Stromal cell of bone marrow (primary cell): ENCODE measurements around the gene AGBL4.
A peak's percentile ranks its signal among the peaks of the same experiment; 100 is the strongest.
"Not testable (repeated sequence)": the region's sequence is repeated elsewhere in the genome, so short reads cannot be mapped to it uniquely, and the experiment has no call there.

Experiments used
- DNase-seq: peaks from one replicate; pipeline ENCODE4 v3.0.0-alpha.2; 2012; ENCODE audit warnings: low read depth

Gene AGBL4

DNA sequence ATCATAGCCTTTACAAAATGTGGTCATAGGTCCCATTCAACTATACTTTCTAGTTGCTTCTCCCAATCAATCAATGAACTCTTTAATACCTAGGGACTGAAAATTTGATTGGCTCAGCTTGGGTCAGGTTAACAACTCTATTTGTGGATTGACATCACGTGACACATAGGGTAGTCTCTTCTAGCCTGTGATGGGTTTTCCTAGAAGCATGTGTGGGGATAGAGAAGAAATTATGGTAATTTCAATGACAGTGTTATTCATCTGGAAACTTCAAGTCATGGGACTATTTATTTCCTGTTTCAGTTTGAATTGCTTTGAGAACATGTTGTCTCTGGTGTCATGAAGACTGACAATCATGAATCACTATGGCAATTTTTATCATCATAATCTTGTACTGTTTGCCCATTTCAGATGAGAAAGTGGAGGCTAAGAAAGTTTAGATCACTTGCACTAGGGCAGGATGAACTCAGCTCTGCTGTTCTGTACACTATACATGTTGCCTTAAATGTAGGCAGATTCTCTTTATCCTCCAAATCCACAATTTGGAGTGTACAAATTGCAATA lies 717.2 kb downstream of the AGBL4 start:
- DNase-seq, result no peak

DNA sequence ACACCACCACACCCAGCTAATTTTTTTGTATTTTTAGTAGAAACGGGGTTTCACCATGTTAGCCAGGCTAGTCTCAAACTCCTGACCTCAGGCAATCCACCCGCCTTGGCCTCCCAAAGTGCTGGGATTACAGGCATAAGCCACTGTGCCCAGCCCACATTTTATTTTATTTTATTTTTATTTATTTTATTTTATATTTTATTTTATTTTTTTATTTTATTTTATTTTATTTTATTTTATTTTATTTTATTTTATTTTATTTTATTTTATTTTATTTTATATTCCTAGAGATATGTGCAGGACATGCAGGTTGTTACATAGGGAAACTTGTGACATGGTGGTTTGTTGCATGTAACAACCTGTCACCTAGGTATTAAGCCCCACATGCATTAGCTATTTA lies 721.4 kb downstream of the AGBL4 start:
- not testable (repeated sequence) for DNase-seq

DNA sequence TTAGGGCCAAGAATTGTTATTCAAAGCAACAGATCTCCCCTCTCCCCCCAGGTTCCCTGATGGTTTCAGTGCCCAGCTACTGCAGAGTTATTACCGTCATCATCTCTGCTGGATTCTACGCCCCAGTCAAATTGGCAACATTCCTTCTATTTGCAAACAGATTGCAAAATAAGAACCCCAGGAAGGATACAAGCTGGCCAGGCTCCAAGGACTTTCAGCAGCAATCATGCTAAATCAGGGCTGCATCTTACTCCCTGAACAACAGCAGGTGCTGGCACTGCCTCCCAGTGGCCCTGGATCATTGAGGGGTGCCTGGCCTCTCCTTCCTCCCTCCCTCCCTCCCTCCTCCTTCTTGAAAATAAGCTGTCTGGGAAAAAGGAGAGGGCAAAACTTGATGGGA lies 725.5 kb downstream of the AGBL4 start:
- DNase-seq, result no peak

- DNase-seq, result no peak
These were observed 726.0 kb downstream of the AGBL4 start for GRCh38 chr1:49297783-49298182.

DNA sequence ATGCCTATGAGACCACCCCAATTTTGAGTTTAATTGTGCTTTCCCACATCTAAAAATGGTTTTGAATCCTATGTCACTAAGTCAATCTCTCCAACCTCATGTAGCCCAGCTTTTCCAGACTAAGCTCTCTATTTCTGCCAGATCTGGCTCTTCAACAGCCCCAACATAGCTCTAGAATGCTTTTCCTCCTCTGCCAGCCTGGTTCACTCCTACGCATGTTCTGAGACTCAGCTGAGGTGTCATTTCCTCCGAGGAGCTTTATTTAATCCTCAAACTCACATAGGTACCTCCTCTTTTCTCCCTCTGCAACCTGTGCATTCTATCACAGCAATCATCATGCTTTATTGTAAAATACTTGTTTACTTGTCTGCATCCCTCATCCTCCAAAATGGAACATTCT lies 729.2 kb downstream of the AGBL4 start:
- DNase-seq, result no peak

GRCh38 chr1:49293016-49293415 lies 730.7 kb downstream of the AGBL4 start:
- DNase-seq, result no peak

- not testable (repeated sequence) for DNase-seq
These were observed 766.3 kb downstream of the AGBL4 start for GRCh38 chr1:49257211-49258049.

DNA sequence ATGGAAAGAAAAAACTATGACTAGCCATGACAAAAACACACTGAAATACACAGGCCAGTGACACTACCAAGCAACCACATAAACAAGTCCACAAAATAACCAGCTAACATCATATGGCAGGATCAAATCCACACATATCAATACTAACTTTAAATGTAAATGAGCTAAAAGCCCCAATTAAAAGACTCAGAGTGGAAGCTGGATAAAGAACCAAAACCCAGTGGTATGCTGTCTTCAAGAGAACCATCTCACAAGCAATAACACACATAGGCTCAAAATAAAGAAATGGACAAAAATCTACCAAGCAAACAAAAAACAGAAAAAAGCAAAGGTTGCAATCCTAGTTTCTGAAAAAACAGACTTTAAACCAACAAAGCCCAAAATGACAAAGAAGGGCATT lies 770.8 kb downstream of the AGBL4 start:
- no peak for DNase-seq

- no peak for DNase-seq
These were observed 772.6 kb downstream of the AGBL4 start for GRCh38 chr1:49251019-49251784.

DNA sequence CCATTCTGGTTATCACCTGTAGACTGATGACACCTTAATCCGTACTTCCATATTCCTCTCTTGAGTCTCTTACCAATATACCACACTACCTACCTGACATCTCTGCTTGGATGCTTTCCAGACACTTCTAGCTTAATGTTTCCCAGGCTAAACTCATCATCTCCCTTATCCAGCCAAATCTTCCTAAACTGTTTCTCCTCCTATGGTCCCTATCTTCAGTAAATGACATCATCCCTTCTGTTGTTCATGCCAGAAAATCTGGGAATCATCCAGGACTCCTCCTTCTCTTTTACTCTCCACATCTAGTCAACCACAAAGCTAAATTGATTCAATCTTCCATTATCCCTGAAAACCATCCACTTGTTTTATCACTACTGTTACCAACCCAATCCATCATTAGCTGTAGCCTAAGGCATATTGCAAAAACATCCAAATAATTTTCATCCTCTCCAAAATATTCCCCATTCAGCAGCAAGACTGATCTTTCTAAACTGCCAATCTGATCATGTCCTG lies 783.0 kb downstream of the AGBL4 start:
- DNase-seq, result no peak

DNA sequence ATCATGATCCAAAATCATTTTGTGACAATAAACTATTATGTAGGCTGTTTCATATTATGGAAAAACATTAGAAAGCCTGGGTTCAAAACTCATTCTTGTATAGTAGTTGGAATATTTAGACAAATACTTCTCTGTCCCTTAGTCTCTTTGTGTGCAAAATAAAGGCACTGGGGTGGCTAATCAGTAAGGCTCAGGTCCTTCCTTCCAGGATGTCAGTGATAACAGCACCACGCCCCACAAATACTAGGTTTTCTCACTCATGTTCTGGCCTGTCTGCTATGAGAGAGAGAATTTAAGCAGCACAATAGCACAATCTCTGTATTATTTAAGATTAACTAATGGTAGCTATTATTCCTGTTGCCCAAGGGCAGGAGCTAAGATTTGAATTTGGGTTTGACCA lies 788.8 kb downstream of the AGBL4 start:
- DNase-seq, result no peak

DNA sequence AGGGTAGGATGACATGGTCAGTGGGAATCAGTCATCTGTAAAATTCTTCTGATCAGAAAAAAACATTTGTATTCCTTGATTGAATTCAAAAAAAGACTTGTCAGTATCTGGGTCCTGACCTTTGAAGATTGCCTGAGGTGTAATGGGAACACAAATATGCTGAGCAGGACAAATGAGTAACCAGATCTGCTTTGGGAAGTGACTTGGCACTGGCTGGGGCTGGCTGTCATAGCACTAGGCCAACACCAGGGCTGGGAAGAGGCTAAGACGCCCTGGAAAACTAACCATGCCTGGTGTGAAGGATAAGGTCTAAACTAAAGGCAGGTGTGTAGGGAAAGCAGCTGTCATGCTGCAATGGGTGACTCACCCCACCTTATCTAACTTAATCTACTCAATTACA lies 794.2 kb downstream of the AGBL4 start:
- no peak for DNase-seq

- no peak for DNase-seq
These were observed 797.0 kb downstream of the AGBL4 start for GRCh38 chr1:49226758-49227157.

DNA sequence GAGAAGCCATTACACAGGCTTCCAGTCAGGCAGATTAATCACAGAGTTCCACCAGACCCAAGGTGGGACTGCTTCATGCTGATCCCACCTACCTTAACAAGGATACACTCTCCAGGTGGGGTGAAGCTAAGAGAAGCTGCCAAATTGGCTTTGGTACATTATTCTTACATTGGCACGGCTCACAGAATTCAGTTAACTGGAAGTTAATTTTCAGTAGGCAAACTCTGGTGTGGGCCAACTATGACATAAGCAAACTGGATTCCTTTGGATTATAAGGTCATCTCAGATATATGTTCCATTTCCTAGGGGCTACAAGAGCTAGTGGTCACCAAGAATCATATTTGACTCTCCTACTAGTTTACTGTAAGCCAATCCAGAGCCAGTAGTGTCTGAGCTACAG lies 798.3 kb downstream of the AGBL4 start:
- DNase-seq, result no peak

DNA sequence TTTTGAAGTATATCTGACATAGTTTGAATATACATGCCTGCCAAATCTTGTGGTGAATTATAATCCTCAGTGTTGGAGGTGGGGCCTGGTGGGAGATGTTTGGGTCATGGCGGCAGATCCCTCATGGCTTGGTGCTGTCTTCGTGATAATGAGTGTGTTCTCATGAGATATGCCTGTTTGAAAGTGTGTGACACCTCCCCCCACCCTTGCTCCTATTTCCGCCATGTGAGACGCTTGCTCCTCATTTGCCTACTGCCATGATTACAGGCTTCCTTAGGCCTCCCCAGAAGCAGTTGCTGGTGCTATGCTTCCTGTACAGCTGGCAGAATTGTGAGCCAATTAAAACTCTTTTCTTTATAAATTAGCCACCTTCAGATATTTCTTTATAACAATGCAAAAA lies 810.5 kb downstream of the AGBL4 start:
- no peak for DNase-seq

- no peak for DNase-seq
These were observed 815.0 kb downstream of the AGBL4 start for GRCh38 chr1:49208712-49209111.

DNA sequence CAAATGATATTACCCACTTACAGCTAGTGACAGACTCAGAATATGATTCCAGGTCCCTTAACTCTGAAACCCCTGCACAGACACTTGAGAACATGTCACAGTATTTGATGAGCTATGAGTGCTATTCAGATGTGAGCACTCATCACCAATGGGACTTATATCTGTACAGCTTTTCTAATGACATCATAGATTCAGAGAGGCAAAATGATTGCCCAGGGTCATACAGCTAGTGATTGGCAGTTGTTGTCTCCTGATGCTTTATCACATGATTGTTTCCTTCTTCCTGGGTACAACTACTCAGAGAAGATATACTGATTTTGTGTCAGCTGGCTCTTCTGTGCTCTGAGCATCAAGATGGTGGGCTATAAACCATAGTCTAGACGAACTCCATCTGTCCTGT lies 819.0 kb downstream of the AGBL4 start:
- no peak for DNase-seq

- DNase-seq, result no peak
These were observed 823.0 kb downstream of the AGBL4 start for GRCh38 chr1:49200738-49201137.

- no peak for DNase-seq
These were observed 824.2 kb downstream of the AGBL4 start for GRCh38 chr1:49199564-49199963.

GRCh38 chr1:49197081-49197480 lies 826.7 kb downstream of the AGBL4 start:
- DNase-seq, result peak; percentile 1

DNA sequence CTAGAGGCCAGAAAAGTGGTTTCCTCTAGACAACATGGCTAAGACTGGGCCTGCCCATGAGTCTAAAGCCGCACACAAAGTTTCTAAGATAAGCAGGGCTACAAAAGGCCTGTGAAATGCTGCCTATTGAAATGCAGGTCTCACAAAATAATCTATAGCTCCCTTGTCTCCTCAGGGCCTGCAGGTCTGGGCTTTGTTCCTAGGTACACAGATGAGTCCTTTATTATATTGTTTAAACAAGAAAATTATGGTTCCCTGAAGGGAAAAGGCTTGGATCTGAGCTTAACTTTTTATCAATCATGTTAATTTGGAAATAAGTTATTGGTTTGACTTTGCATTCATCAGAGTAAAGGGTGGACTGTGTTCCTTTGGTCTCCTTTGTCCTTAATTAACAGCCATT lies 833.6 kb downstream of the AGBL4 start:
- DNase-seq, result no peak

GRCh38 chr1:49187056-49187455 lies 836.7 kb downstream of the AGBL4 start:
- DNase-seq, result no peak

DNA sequence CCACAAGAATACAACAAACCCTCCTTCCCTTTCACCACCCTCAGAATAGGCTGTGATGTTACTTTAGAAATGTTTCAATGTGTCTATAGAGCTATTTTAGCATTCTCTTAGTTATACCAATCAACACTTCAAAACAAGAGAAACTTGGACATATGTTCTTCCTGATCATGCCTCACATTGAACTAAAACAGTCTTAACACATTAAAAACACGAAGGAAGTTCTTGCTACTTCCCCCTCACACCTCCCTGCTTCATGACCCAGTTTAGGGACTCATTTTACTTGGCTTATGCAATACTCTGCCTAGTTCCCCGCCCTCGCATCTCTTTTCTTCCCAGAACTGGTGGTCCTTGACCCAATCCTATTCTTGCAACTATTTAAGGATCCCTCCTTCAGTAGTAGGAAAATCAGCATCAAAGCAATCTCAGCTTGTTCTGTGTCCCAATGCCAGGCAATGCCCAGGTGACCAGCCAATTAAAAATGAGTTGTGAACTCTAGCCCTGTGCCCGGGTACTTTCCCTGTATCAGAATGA lies 838.2 kb downstream of the AGBL4 start:
- DNase-seq, result no peak
